Stimulated activated CD4-positive, alpha-beta T cell treated with anti-CD3 and anti-CD28 coated beads, Interleukin-4, amount 100 ng/mL, for 1 hour (primary cell): Measurements from ENCODE around the gene MEIOSIN.
"Not testable (repeated sequence)": the region's sequence is repeated elsewhere in the genome, so short reads cannot be mapped to it uniquely, and the experiment has no call there.

Experiments used
- DNase-seq: peaks from one replicate; pipeline ENCODE4 v3.0.0-alpha.2; 2020

The MEIOSIN gene

DNA sequence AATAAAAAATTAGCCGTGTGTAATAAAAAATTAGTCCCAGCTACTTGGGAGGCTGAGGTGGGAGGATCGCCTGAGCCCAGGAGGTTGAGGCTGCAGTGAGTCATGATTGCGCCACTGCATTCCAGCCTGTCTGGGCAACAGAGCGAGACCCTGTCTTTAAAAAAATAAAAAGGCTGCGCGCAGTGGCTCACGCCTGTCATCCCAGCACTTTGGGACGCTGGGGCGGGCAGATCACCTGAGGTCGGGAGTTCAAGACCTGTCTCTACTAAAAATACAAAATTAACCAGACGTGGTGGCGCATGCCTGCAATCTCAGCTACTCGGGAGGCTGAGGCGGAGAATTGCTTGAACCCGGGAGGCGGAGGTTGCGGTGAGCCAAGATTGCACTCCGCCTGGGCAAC, 4.6 kb upstream of the MEIOSIN start:
- DNase-seq: not testable (repeated sequence)

DNA sequence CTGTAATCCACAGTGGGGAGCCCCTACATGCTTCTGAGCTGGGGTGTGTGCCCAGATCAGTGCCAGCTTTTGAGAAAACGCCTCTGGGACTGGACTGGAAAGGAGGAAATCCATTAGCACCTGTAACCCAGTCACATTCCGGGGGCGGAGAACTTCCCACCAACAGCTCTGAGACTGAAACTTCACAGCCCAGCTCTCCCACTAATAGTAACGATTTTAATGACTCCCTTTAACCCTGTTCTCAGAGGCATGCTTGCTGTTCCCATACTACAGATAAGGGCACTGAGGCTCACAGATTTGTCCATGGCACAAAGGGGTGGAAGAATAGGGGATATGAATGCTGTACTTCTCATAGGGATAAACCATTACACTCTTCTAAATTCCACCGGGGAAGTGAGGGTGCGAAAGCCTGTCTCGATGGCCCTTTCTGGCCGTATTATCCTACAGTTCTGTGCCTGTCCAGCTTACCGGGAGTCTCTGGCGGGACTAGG, 3.4 kb upstream of the MEIOSIN start:
- DNase-seq: peak; percentile 25

DNA sequence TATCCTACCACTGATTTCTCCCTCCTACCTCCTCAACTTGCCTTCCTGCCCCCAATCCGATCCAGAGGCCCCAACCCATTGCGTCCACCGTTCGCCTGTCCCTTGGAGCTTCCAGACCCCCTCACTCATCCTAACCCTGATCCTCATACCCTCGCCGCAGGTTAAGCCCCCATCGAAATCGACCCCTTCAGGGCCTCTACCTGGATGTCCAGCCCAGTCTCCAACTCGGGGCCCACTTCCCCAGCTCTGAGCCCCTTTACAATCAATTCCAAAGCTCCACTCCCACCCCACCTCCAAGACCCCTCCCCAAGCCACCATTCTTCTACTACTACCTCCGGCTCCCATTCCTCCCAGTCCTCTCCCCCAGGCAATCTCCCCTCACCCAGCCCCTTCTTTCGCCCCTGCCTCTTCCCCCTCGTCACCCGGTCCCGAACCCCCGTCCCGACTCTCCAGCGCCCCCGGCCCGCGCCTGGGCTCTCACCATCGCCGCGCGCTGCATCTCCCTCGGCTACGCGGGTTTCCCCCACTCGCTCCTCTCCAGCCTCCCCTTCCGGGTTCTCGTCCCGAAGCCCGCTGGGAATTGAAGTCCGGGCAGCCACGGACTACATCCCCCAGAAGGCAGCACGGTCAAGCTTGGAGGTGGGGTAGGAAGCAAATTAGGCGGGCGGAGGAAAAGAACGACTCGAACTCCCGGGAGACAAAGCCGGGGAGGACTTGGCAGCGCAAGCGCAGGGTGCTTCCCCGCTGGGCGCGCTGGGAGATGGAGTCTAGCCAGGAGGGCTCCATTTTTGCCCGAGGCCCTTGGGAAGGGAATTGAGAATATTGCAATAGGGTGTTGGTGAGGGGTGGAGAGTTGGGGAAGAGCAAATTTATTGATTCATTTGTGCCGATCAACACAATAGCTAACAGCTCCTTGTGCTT, 2.6 kb upstream of the MEIOSIN start, which contains the start of gene FBXO46:
Gene FBXO46, minus strand, starts transcription at position 529 of the 921 bp plus-strand sequence. CDS start 17,401 bp downstream, outside the sequence.
- peak; percentile 91 for DNase-seq

DNA sequence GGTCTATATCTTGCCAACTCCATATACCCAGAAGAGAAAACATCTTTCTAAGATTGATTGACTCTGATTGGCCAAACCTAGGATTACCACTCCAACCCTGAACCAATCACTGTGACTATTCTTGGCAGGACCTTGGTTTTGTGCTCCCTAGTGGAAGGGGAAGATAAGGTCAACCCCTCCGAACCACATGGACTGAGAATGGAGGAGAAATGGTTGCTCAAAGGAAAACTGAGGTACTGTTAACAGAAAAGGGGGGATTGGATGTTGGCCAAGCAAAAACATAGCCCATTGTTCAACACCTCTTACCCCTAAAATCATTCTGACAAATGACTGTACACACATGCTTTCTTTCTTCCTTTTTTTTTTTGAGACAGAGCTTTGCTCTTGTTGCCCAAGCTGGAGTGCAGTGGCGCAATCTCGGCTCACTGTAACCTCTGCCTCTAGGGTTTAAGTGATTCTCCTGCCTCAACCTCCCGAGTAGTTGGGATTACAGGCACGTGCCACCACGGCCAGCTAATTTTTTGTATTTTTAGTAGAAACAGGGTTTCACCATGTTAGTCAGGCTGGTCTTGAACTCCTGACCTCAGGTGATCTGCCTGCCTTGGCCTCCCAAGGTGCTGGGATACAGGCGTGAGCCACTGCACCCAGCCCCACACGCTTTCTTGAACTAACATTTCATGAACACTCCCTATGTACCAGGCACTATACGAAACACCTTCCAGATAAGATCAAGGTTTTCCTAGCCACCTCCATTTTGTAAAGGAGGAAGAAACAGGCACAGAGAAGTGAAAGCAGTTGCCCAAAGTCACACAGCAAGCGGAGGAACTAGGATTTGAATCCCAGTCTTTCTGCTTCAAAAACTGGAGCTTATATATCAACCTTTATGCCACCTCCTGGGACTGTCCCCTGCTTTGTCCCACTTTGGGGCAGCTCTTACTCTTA, 6.5 kb downstream of the MEIOSIN start:
- DNase-seq: no peak

DNA sequence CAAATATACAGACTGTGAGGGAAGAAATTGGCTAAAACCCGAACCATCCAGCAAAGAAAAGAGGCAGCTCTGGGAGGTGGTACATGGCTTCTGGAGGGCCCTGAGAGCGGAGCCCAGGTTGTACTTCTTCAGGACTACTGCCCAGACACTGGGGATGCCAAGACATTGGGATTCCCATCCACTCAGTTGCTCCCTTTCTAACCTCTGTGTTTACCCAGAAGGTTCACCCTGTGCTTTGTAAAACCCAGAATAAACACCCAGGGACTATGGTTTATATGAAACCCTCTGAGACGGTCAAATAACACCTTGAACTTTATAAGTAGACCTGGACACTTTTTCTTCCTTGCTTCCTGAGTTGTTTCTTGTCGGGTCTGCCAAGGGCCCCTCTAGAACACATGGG, 9.7 kb downstream of the MEIOSIN start:
- no peak for DNase-seq

DNA sequence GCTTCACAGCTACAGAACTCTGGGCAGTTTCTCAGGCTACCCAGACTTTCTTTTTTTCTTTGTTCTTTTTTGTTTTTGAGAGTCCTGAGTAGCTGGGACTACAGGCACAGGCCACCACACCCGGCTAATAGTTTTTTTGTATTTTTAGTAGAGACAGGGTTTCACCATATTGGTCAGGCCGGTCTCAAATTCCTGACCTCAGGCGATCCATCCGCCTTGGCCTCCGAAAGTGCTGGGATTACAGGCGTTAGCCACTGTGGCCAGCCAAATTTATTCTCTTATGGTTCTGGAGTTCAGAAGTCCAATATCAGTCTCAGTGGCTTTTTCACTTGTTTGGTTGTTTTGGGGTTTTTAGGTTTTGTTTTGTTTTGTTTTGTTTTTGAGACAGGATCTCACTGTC, 12.4 kb downstream of the MEIOSIN start:
- no peak for DNase-seq

DNA sequence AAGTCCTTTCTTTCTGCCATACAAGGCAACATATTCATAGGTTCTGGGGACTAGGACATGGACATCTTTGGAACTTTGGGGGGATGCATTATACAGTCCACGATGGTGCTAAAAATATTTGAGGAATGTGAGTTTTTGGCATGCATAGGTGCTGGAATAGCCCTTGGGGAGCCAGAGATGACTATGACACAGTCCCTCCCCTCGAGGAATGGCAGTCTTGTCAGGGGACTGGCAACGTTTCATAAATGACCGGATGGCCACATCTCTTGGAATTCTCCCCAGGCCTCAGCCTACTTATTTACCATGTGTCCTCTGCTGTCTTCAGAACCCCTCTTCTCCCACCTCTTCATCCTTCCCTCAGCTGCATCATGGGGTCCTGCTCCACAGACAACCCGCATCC, 13.6 kb downstream of the MEIOSIN start:
- DNase-seq: no peak

DNA sequence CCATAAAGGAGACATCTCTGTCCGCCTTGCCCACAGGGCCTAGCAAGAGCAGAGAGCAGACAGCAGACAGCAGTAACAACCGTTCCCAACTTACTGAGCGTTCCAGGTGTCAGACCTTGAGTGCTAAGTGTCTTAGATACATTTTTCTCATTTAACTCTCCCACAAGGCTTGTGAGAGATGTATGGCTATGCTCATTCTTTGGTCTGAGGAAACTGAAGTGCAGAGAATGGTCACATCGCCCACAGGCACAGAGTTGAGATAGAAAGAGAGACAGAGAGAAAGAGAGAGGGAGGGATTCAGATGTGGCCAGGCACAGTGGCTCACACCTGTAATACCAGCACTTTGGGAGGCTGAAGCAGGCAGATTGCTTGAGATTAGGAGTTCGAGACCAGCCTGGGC, 14.3 kb downstream of the MEIOSIN start:
- no peak for DNase-seq

DNA sequence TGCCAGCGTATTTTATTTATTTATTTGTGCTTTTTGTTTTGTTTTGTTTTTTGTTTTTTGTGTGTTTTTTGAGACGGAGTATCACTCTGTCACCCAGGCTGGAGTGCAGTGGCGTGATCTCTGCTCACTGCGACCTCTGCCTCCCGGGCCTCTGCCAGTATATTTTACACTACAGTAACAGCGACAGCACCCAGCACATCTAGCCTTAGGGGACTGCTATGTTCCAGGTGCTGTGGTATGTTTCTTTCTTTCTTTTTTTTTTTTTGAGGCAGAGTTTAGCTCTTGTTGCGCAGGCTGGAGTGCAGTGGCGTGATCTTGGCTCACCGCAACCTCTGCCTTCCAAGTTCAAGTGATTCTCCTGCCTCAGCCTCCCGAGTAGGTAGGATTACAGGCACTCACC, 18.2 kb downstream of the MEIOSIN start:
- DNase-seq: not testable (repeated sequence)

DNA sequence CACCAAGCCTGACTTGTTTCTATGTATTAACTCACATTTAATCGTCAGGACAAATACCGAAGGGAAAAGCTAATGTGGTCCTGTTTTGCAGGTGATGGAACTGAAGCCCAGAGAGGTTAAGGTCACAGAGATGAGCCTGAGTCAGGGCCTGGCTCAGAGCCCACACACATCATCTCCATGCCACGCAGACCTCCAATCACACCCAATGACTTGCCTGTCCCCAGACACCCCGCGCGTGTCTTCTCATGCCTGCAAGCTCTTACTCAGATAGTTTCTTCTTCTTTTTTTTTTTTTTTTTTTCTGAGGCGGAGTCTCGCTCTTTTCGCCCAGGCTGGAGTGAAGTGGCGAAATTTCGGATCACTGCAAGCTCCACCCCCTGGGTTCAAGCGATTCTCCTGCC, 19.4 kb downstream of the MEIOSIN start:
- no peak for DNase-seq

DNA sequence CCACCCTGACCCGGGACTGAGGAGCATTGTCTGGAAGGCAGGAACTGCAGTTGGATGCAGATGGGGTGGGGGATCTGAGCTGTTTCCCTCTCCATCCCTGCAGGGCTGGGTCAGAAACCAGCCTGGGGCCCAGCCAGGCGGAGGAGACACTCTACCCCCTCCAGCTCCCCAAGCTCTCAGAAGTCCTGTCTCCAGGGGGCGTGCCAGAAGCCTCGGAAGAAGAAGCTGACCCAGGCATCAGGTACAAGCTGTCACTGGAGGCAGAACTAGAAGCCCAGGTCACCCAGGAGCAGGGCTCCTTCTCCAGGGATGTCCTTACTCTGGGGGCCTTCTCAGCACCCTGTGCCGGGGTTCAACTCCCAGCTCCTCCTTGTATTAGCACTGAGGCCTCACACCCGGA, 20.3 kb downstream of the MEIOSIN start:
- DNase-seq: no peak

DNA sequence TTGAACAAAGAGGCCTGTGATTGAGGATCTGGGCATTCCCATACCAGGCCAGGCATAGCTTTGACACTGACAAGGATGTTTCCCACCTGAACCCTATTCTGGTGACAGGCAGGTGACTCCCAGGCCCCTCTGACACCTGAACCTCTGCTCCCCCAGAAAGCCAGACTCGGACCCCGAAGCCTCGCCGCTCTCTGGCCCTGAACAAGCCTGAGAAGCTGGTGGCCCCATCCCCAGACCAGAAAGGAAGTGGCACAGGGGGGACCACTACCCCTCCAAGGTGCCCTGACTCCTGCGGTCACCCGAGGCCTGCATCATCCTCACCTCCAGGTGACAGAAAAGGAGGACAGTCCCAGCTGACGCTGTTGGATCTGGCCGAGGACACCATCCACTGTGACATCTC, 21.1 kb downstream of the MEIOSIN start:
- DNase-seq: no peak

DNA sequence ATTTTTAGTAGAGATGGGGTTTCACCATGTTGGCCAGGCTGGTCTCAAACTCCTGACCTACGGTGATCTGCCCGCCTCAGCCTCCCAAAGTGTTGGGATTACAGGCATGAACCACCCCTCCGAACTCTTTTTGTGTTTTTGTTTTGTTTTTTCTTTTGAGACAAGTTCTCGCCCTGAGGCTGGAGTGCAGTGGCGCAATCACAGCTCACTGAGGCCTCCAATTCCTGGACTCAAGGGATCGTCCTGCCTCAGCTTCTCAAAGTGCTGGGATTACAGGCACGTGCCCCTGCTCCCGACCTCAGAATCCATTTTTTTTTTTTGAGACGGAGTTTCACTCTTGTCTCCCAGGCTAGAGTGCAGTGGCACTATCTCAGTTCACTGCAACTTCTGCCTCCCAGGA, 24.5 kb downstream of the MEIOSIN start:
- no peak for DNase-seq

DNA sequence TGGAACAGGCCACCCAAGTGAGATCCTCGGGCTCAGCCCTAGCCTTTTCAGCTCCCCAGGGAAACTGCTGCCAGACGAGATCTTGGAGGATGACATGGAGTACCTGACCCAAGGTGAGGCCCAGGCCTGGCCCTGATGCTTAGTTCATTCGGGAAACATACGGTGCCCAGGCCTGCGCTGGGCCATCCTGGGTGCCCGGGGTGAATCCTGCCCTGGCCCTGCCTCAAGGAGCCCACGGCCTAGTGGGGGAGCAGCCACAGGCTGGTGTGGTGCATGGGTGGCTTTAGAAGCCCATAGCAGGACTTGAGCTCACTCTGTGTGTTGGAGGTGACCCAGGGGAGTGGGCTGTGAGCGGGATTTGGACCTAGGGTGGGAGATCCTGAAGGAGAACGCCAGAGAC, 25.7 kb downstream of the MEIOSIN start:
- DNase-seq: no peak

DNA sequence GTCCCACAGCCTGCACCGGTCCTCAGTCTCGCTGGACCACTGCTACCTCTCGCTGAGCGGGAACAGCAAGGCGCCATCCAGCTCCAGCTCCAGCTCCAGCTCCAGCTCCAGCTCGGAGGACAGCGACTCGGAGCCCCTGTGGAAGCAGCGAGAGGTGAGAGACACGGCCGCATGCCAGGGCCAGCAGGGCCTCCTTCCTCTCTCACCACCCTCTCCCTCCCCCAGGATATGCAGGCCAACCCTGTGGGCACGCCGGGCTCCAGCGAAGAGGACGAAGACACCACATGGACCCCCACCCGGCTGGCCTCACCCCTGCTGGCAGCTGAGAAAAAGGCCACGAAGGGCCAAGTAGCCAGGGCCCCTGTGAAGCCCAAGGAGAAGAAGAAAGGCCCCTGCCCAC, 28.5 kb downstream of the MEIOSIN start:
- no peak for DNase-seq

DNA sequence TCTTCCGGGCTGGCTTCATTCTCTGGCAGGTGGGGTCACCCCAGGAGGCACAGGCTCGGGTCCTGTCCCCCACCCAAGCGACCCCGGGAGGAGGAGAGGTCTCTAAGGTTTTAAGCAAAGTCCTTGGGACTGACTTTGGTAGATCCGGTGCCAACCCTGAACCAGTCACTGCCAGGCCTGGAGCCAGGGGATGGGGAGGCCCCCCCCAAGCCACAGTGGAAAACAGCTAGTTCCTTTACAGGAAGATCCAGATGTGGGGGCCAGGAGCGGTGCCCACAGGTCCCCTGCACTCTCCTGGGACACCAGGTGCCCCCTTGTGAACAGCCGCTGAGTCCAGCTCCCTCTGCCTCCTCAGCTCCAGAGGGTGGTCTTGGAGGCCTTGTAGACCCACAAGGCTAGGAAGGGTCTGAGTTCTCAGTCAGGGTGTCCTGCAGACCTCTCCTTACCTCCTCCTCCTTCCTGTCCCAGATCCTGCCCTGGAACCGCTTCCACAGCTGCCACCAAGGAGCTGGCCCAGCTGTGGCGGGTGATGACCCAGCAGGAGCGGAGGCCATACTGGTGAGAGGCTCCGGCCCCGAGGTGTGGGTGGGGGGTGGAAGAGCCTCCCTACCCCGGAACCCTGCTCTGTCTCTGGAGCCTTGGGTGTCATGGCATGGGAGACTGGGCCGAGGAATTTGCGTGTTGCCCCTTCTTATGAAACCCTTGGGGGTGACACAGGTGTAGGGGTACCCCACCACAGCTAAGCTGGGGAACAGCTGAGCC, 29.8 kb downstream of the MEIOSIN start:
- DNase-seq: no peak

DNA sequence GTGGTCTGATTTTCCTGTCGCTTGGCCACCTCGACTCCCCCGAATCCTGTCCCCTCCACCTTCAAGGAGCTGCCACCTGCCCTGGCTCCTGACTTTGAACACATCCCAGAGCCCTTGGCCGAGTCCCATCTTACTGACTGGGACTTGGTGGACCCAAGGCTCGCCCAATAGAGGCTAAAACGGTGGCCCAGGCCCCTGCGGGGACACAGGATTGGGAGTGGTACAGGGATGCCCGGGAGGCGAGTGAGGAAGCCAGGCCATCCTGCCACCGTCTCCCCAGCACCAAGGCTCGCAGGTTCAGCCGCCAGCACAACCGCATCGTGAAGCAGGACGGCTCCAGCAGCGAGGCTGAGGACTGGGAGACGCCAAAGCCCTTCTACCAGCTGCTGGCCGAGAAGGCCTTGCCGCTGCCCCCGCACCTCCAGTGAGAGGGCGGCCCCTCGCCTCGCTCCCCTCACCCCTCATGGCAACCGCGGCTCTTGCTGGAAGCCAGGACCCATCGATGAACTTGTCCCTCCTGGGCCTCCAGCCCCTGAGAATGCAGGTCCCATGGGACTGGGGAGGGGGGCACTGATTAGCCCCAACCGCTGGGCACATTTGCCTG, 30.6 kb downstream of the MEIOSIN start:
- no peak for DNase-seq

DNA sequence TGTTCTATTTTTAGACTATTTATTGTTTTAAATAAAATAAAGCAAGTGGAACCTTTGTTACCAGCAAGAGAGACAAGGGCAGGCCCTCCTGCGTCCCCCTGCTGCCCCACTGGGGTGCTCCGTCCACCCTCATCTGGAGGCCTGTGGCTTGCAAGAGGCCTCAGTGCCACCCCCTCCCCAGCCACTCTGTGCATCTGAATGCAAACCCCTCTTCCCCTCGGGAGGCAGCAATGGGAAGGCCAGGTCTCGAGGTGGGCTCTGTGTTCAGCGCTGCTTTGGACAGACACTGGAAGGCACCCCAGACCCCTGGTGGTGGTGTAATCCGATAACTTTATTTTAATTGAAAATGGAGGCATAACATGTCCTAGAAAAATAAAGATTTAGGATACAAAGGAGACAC, 31.2 kb downstream of the MEIOSIN start:
- DNase-seq: no peak

DNA sequence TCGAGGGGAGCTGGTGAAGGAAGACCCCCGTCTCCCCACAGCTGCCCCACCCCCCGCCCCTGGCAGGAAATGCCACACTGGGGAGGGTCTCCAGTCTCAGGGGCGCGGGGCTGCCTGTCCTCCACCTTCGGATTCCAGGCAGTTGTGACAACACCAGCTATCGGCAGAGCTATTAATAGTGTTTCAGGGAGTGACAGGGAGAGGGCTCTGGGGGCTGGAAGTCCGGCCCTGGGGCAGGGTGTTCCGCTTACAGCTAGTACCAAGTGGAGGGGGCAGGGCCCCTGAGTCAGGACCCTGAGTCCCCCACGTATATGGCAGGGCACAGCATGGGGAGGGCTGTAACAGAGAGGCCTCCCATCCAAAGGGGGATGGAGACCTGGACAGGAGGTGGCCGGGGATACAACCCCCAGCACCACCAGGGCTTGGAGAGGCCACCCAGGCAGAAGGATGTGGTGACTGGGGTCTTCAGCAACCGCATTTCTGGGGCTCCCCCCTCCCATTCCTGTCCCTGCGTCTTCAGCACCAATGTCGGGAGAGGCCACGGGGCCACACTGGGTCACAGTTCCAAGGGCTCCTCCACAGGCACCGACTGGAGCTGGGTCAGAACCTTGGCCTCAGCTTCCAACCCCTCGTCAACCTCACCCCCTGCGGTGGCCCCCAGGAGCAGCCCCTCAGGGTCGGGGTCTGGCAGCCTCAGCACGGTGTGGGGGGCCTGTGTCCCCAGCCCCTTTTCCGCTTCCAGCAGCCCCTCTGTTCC, 31.9 kb downstream of the MEIOSIN start:
- DNase-seq: no peak

DNA sequence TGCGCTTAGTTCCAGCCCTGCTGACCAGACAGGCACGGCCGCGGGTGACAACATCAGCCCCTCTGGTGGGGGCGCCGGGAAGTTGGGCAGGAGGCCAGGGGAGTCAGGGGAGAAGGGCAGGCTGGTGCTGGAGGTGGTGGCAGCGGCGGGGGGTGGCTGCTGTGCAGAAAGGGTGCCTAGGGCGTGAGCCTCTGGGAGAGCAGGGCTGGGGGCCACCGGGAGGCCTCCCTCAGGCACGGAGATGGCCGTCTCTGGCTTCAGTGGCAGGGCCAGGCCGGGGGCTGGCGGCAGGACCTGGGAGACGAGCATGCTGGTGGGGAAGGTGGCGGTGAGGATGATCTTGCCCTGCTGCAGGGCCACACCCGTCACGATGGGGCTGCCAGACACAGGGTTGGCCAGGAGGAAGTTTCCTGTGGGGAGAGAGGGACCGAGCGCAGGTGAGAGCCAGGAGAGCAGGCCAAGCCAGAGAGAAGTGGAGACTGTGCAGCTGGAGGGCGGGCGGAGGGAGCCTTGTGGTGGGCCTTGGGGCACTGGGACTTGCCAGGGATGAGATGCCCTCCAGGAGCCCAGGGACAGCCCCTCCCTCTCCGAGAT, 32.6 kb downstream of the MEIOSIN start:
- no peak for DNase-seq

DNA sequence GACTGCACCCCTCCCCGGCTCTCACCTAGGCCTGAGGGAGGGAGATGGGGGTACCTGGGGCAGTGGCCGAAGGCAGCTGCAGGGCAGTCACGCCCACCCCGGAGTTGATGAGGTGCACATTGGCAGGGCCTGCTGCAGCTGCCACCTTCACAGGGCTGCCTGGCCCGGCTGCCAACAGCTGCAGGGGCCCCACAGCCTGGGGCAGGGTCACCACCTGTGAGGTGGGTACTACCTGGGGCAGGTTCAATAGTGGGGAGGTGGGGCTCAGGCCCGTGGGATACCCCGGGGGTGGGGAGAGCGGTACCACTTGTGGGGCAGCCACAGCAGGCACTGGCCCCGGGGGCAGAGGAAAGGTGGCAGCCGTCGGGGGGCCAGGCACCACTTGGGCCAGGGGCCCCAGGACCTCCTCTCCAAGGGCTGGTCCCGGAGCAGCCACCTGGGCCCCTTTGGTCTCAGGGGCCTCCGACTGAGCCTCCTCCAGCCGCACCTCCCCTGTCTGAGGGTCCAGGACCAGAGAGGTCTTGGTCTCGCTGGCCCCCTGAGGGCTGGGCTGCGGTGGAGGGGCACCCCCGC, 33.1 kb downstream of the MEIOSIN start:
- DNase-seq: no peak
